Measurements from ENCODE around the gene LATS2.

Gene LATS2

GRCh38 chr13:21066946-21067345, 5.6 kb upstream of the LATS2 start:
- Histone ChIP-seq H3K9me3 (ENCODE audit: insufficient read depth, low read length, severe bottlenecking) (no peaks in the 10 kb centered on the region), H3K79me2 (ENCODE audit: insufficient read depth, low read length) (no peaks in the 10 kb centered on the region), H3K9ac (ENCODE audit: low read depth, low read length) (no peak overlapping the region), H2AFZ (ENCODE audit: low read depth, low read length) (no peak overlapping the region), H3K27me3 (ENCODE audit: insufficient read depth, low read length, poor library complexity) (no peaks in the 10 kb centered on the region), H3K4me1 (ENCODE audit: insufficient read depth, low read length) (no peaks in the 10 kb centered on the region), H3K4me3 (ENCODE audit: low read depth in 1 of 2, low read length in 2 of 2) (no peak overlapping the region), H3K36me3 (ENCODE audit: insufficient read depth, low read length) (no peaks in the 10 kb centered on the region), H4K20me1 (ENCODE audit: insufficient read depth, low read length) (no peaks in the 10 kb centered on the region), H3K4me2 (ENCODE audit: insufficient read depth, low read length) (no peak overlapping the region), H3K27ac (ENCODE audit: low read length) (no peak overlapping the region)
- TF ChIP-seq CTCF (IDR thresholded peaks at IDR 0.05; ENCODE audit: borderline replicate concordance, extremely low read depth, low read length, poor library complexity, severe bottlenecking), result no peak
- TF ChIP-seq EZH2 (IDR thresholded peaks at IDR 0.05; ENCODE audit: borderline replicate concordance, low read depth, low read length, severe bottlenecking), result no peak
- ATAC-seq (ENCODE audit: insufficient read depth, low read depth) (no peak), DNase-seq (no peak)

GRCh38 chr13:21065686-21066085, 4.3 kb upstream of the LATS2 start:
- Histone ChIP-seq H2AFZ (ENCODE audit: low read depth, low read length) (no peak overlapping the region), H3K4me1 (ENCODE audit: insufficient read depth, low read length) (no peaks in the 10 kb centered on the region), H3K9me3 (ENCODE audit: insufficient read depth, low read length, severe bottlenecking) (no peaks in the 10 kb centered on the region), H3K27ac (ENCODE audit: low read length) (no peak overlapping the region), H3K36me3 (ENCODE audit: insufficient read depth, low read length) (no peaks in the 10 kb centered on the region), H3K79me2 (ENCODE audit: insufficient read depth, low read length) (no peaks in the 10 kb centered on the region), H3K27me3 (ENCODE audit: insufficient read depth, low read length, poor library complexity) (no peaks in the 10 kb centered on the region), H3K4me2 (ENCODE audit: insufficient read depth, low read length) (no peak overlapping the region), H3K4me3 (ENCODE audit: low read depth in 1 of 2, low read length in 2 of 2) (no peak overlapping the region), H3K9ac (ENCODE audit: low read depth, low read length) (no peak overlapping the region), H4K20me1 (ENCODE audit: insufficient read depth, low read length) (no peaks in the 10 kb centered on the region)
- DNase-seq (no peak), ATAC-seq (ENCODE audit: insufficient read depth, low read depth) (no peak)
- TF ChIP-seq EZH2 (IDR thresholded peaks at IDR 0.05; ENCODE audit: borderline replicate concordance, low read depth, low read length, severe bottlenecking), result no peak
- TF ChIP-seq CTCF (IDR thresholded peaks at IDR 0.05; ENCODE audit: borderline replicate concordance, extremely low read depth, low read length, poor library complexity, severe bottlenecking), result no peak

GRCh38 chr13:21063031-21063430, 1.6 kb upstream of the LATS2 start:
- no peaks in the 10 kb centered on the region for H4K20me1 ChIP-seq (ENCODE audit: insufficient read depth, low read length)
- no peak overlapping the region for H3K27ac ChIP-seq (ENCODE audit: low read length)
- no peak overlapping the region for H2AFZ ChIP-seq (ENCODE audit: low read depth, low read length)
- H3K9ac ChIP-seq (ENCODE audit: low read depth, low read length), result no peak overlapping the region
- H3K4me2 ChIP-seq (ENCODE audit: insufficient read depth, low read length), result no peak overlapping the region
- H3K36me3 ChIP-seq (ENCODE audit: insufficient read depth, low read length), result no peaks in the 10 kb centered on the region
- H3K27me3 ChIP-seq (ENCODE audit: insufficient read depth, low read length, poor library complexity), result no peaks in the 10 kb centered on the region
- H3K4me1 ChIP-seq (ENCODE audit: insufficient read depth, low read length), result no peaks in the 10 kb centered on the region
- H3K9me3 ChIP-seq (ENCODE audit: insufficient read depth, low read length, severe bottlenecking), result no peaks in the 10 kb centered on the region
- no peaks in the 10 kb centered on the region for H3K79me2 ChIP-seq (ENCODE audit: insufficient read depth, low read length)
- no peak for TF ChIP-seq CTCF (IDR thresholded peaks at IDR 0.05; ENCODE audit: borderline replicate concordance, extremely low read depth, low read length, poor library complexity, severe bottlenecking)
- TF ChIP-seq EZH2 (IDR thresholded peaks at IDR 0.05; ENCODE audit: borderline replicate concordance, low read depth, low read length, severe bottlenecking), result no peak
- no peak overlapping the region for H3K4me3 ChIP-seq (ENCODE audit: low read depth in 1 of 2, low read length in 2 of 2)
- DNase-seq (no peak), ATAC-seq (ENCODE audit: insufficient read depth, low read depth) (no peak)

Data from DND-41 (cell line).